GM21619 (cell line): ENCODE results near the gene EPB41L4B.
"Not testable (repeated sequence)": the region's sequence is repeated elsewhere in the genome, so short reads cannot be mapped to it uniquely, and the experiment has no call there.

Experiments used
- ATAC-seq: cut with Tn5 transposase; IDR thresholded peaks from one replicate; pipeline ENCODE4 v1.9.1; 2021; ENCODE audit not compliant: unreplicated experiment

The EPB41L4B gene

DNA sequence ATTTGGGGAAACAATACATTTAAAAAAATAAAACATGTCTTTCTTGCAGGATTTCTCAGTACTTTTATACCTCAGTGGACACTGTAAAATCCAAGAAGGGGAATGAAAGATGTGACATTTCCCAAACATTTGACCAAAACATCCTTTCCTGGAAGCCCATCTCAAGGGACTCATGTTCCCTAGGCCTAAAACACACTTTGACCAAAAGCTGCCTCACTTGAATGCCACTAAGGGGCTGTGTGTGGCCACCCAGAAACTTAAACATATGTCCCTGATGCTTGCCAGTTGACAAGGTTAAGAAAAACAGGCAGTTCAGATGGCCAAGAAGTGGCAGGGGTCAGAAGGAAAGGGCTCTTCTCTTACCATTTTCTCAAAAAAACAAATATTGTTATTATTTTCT is 73.6 kb downstream of the EPB41L4B start:
- no peak for ATAC-seq

DNA sequence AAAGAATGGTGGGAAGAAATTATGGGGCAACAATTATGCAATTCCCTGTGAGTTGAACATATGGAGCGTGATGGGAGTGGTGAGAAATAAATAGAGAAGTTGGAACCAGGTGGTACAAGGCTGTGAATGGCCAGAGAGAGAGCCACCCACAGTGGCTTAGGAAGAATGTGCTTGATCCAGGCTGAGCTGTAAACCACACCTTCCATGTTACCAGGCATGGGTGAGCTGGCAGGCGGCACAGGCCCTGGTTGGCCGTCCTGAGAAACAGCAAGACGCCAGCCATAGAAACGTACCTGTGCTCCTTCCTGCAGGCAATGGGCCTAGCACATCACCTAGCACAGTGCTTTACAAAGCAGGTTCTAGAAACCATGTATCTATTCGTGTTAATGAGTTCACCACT is 74.3 kb downstream of the EPB41L4B start:
- ATAC-seq: no peak

DNA sequence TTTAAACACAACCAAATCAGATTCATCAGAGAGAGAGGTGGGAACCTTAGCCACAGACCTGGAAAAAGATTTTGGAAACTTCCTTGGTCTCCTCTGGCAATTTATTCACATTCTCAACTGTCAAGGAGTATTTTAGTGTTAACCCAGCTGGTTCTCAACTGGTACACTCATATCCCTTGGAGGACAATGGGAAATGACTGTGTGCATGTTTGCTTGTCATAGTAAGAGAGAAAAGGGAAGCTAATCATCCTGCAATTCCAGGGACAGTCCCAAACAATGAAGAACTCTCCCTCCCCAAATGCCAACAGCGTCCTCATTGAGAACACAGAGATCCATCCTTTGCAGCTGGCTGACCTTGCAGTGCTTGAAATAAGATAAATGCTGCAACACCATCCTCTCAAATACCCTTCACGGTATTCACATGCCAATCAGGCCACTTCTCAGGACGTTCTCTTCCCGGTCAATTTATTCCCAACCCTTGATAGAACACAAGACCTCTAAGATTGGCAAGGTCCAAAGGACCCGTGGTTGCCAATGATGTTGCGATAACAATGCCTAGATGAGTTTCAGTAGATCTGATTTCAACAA is 75.5 kb downstream of the EPB41L4B start:
- ATAC-seq: no peak

DNA sequence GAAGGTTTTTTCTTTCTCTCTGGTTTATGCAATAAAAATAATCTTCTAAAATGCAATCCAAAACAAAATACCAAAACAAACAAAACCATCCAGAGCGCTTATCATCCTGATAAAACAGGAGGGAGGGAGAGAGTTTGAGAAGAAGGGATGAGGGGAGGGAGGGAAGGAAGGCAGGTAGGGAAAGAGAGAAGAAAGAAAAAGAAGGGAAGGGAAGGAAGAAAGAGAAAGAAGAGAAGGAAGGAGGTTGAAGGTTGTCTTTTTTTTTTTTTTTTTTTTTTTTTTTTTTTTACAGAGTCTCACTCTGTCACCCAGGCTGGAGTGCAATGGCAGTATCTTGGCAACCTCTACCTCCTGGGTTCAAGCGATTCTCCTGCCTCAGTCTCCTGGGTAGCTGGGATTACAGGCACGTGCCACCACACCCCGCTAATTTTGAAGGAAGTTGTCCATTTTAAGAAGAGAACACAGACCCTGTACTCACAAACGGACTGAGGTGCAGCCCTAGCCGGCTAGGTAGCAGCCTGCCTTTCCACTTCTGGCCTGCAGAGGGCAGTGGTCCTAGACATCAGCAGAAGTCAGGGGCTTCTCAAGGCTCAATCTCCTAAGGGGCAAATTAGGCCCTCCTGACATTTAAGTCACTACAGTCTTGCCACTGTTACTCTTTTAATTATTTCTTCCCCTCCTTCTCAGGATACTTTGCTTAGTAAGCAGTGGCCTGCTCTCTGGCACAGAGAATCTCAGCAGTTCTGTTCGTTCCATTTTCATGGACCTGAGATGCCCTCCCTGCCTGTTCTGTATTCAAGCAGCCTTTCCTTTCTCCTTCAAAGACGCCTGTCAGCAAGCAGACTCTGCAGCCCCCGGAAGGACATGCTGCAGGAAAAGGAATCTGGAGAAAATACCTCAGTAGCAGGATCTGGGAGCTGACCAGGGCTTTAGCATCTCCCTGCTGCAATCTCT is 76.4 kb downstream of the EPB41L4B start:
- peak; percentile 82 for ATAC-seq

DNA sequence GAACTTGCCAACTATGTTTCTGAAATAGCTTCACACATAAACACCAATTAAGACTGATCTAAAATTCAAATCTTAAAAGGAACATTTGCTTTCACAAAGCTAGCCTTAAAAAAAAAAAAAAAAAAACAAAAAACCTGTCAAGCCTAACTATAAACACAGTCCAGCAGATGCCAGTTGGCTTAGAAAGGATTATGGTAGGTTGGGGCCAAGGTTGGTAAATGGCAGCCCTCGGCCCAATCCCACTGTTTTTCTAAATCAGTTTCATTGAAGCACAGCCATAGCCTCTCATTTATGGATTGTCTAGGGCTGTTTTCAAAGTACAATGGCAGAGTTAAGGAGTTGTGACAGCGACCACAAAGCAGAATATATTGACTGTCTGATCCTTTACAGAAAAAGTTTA is 78.1 kb downstream of the EPB41L4B start:
- no peak for ATAC-seq

DNA sequence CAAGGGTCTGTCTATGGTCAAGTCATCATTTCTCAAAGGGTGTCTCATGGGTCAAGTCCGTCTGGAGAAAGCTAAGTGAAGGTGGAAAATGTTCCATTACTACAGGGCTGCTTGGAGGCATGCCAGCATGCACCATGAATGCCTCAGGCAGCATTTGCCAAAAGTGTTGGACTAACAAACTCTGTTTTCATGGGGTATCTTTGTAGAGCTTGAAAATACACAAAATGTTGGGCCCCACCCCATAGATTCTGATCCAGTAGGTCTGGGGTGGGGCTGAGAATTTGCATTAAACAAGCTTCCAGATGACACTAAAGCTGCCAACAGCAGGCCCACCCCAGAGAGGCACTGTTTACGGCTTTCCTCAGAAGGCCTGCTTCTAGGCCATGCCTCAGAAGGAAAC is 78.8 kb downstream of the EPB41L4B start:
- ATAC-seq: no peak

DNA sequence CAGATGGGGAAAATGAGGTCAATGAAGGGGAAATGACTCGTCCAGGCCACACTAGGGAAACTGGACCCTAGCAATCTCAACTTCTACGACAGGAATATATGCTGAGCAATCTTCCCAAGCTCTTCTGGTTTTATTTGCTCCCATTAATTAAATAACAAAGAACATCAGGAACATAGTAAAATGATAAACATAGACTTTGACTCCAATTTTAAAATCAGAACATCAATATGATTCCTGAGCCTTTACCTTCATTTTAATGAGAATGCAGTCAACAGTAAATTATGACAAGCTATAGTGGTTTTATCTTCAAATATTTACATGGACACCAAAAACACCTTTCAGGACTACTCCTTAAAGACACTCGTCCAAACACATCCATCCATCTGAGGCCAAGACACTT is 79.7 kb downstream of the EPB41L4B start:
- ATAC-seq: no peak

DNA sequence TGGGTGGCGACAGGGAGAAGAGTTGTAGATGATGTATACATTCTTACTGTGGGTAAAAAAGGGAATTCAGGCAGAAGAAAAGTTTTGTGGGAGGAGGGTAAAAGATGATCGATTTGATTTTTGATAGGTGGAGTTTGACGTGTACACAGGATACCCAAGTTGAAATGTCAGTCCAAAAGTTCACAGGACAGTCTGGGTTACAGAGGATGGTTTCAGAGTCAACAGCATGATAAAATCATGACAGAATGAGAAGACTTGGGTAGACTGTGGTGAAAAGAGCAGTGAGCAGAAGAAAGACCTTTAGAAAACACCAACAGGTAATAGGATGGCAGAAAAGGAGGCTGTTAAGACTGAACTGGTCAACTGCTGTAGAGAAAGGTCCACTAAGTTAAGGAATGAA is 81.6 kb downstream of the EPB41L4B start:
- ATAC-seq: no peak

DNA sequence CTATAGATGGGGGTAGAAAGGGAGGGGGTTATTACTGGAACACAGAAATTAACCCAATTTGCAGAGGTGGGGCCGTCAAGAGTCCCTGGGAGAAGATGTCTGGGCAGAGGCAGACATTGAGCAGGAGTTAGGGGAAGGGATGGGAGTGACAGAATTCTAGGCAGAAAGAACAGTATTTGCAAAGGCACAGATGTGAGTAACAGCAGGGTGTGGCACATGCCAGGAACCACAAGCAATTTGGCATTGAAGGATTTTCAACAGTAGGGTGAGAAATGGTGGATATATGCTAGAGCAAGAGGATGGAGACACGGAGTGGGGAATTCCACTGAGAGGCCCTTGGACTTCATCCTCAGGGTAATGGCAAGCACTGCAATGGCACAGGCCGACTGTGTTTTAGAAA is 82.2 kb downstream of the EPB41L4B start:
- ATAC-seq: no peak

DNA sequence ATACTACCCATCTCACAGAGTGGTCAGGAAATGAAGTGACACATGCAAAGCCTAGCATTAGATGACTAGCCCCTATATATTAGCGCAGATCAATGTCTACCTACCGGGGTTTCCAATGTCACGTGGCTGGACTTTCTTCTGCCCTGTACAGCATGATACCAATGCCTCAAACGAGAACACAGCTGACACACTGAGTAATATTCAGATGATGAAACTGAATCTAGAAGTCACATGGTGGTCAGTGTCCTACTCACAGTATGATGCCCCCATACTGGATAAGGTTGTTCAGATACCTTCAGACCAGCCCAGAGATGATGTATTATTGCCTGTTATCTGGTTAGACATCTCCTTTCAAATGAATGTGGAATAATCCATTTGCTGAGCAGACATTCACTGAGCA is 82.7 kb downstream of the EPB41L4B start:
- ATAC-seq: no peak

DNA sequence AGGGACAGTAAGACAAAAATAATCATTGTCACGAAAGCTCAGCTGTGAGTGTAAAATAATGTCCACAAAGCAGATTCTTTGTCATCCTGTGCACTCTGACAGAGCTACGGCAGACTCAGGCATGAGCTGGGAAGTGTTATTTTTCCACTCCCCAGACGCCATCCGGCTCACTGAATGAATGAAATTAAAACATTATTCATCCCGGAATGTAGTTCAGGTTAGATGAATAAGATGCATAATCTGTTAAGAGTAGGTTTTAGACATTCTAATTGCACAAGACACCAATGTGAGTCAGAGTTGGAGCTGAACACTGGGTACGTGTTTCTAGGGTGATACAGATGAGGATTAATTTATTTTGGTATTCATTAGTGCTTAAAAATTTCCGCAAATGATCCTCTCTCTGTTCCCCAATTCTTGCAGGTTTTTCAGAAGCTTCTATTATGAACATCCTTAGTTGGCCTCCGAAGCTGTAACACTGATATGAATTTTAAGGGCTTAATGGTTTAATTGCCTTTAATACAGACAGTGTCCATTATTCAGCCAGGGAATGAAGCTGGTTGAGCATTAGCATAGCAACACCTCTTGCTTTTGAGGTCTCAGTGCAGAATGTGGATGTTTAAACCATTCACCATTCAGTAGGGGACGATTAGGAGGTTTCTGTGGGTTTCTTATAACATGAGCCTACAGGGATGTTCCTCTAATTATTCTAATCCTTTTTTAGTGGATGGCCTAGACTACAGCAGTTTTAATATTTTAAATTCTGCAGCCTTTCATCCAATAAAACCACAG is 88.2 kb downstream of the EPB41L4B start:
- no peak for ATAC-seq

DNA sequence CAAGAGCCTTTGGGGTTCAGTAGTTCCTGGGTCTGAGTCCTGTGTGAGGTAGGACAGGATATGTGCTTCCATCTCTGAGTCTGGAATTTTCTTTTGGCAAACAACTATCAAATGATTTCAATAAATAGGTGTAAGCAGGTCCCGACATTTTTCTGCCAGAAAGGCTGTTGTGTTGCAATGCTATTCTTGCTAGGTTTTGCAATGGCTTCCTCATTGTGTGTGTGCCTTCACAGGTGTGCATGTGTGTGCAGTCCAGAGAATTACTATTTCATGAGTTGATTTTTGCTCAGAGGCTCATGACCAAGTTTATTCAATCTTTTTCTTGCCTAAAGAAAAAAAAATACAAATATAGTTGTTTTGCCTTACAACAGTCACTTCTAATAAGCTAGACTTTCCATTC is 89.3 kb downstream of the EPB41L4B start:
- no peak for ATAC-seq

DNA sequence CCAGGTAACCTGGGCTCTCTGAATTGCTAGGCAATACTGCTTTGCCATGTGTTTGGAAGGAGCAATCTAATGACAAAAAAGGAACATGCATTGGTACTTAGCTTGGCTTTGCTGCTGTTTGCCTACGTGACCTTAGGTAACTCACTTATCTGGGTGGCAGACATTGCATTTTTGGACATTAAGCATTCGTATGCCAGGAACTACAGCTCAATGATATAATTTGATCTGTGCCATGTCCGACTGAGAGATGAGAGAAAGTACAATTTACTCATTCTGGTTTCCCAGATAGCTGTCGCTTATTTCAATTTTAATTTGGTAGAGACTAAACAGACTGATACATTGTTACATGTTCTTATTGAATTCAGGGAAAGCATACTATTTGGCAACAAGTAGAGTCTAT is 90.6 kb downstream of the EPB41L4B start:
- no peak for ATAC-seq

DNA sequence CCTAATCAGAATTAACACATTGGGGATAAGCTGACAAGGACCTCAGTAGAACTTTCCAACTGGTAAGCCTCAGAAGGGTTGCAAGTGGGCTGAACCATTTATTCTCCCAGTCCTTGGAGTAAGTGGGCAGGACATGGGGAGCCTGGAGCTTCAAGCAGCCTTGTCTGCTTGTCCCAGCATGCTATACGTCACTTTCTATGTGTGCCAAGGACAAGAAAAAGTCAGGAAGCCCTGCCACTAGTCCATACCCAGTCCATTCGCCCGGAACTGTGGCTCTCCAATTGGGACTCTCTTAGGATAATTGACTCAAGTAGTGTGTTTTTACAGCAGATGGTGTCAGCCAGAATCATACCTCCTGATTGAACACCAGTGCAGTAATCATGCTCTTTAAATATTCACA is 91.2 kb downstream of the EPB41L4B start:
- no peak for ATAC-seq

DNA sequence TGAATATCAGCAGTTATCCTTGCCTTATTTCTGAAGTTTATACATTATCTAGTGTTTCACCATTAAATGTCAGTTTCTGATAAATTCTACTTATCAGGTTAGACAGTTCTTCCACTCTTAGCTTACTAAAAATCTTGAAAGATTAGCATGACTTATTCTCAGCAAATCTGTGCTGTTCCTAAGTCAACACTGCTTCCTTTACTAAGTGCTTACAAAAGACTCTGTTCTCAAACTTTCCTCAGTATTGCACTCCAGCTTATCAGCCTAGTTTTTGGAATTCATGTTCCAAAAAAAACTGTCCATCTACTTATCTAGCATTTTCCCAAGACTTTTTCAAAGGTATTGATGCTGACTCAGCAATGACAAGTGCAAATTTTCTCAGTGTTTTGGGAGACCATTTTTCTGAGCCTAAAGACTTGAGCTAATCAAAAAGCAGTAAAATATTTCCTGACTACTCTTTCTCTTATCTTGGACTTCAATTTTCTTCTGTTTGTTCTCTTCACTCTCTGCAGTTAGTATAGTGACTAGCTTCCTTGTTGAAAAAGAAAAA is 92.7 kb downstream of the EPB41L4B start:
- ATAC-seq: no peak

DNA sequence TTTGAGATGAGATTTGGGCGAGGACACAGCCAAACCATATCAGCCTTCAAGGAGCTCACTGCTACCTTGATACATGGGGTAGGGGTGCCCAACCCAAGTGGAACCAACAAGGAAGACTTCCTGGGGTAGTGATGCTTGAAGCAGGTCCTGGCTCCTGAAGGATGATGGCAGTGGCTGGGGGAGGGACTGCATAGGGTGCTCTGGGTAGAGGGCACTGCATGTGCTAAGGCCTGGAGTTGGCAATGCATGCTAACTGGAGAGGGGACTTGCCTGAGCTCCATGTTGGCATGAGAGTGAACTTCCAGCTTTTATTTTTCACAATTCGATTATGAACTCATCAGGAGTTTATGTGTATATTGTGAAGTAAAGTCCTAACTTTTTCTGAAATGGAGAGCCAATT is 95.2 kb downstream of the EPB41L4B start:
- ATAC-seq: no peak

DNA sequence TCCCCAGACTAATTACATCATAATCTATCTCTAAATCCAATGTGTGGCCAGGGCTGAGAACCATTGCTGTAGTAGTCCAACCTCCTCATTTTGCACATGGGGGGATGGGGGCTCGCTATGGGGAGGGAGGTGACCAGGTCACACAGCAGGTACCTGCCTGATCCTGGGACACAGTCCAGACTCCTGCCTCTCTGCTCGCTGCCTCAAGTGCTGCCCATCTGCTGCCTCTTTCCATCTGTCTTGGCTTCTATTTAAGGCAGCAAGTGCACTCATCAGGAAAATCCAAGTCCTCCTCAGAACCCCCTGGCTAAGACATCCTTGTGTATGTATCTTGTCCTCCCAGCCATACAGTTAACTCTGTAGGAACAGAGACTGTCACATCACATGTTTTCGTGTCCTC is 96.1 kb downstream of the EPB41L4B start:
- ATAC-seq: no peak

DNA sequence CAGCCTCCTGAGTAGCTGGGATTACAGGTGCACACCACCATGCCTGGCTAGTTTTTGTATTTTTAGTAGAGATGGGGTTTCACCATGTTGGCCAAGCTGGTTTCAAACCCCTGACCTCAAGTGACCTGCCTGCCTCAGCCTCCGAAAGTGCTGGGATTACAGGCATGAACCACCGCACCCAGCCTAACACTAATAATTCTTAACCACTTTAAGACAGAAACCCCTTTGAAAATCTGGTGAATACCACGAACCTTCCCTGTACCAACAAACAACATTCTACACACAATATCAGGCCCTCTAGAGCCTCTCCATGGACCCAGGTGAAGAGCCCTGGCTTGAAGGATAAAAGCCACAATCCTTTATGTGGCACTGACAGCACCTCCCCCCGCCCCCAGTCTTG is 102.6 kb downstream of the EPB41L4B start:
- not testable (repeated sequence) for ATAC-seq

DNA sequence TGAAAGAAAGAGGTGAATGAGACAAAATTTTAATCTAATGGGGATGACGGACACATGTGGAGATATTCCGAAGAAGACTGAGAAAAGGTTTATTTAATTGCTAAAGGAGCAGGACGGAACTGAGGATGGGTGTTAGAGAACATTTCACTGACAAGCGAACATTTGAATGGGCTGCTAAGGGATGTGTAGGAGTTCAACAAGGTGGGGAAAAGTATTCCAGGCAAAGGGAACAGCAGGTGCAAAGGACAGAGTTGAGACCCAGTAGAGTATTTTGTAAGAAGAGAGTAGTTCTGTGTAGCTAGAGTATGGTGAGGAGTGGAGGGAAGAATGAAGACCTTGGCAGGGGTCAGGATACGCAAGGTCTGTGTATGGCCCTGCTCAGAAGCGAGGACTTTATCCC is 106.4 kb downstream of the EPB41L4B start:
- ATAC-seq: no peak

DNA sequence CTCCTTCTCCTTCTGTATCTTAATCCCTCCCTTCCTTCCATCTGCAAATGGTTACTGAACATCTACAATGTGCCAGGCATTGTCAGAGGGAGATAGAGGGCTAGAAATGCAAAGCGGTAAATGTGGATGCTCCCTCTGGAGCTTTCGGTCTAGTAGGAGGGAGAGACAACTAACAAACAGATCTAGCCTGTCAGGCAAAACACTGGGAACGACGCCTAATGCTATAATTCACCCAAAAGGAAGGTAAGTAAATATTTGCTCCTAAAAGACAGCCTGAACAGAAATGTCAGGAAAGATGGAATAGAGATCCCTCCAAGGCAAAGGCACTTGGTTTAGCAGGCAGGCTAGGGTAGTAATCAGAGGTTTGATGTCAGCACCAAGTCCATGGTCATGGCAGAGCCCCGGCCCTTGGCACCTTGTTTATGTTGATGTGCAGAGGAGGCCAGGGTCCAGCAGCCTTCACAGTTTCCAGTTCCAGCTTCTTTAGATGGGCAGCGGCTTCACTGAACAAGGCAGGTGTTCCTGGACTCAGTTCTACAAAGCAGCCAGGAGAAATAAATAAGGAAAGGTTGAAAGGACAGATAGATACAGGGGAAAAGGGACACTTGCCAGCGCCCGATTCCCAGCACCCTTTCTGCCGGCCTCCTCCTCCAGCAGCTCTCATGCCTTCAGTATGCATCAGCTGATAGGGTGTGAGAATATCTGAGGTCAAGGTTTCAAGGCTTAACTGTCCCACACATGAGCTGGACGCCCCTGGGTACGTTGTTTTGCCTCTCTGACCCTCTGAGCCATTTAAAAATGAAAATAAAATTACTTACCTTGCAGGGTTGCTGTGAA is 107.4 kb downstream of the EPB41L4B start:
- no peak for ATAC-seq

DNA sequence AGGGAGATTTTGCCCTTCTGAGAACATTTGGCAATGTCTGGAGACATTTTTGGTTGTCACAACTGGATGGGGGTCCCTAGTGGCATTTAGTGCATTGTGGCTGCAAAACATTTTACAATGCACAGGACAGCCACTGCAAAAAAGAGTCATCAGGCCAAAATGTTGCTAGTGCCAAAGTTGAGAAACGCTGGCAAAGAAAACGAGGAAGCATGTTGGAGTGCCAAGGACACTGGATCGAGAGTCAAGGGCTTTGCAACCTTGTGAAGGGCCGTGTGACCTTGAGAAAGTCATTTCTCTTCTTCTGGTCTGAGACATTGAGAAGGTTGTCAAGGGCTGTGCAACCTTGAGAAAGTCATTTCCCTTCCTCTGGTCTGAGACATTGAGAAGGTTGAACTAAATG is 108.1 kb downstream of the EPB41L4B start:
- ATAC-seq: no peak
